Neural progenitor cell (in vitro differentiated cells): ENCODE measurements around the gene CCDC14. TPM values are rescaled to one million over a fixed set of nuclear protein-coding genes. Genes with fewer than 3 reads are reported as not detected.

Experiments
- DNase-seq: peaks from one replicate; pipeline ENCODE4 v3.0.0-alpha.2; 2016; ENCODE audit warnings: low spot score
- H2AFZ ChIP-seq: fragments of 200-600 bp; sonication (generic); replicated peaks from 2 replicates; pipeline ENCODE4 v1.6.1; 2016; ENCODE audit warnings: antibody characterized with exemption
- H3F3A ChIP-seq: fragments of 200-600 bp; sonication (generic); 2 replicates; pipeline ENCODE4 v1.6.1; 2016; ENCODE audit warnings: antibody characterized with exemption, low read depth
- H3K27ac ChIP-seq: fragments of 200-600 bp; sonication (generic); 2 replicates; pipeline ENCODE4 v1.5.1; 2016; ENCODE audit warnings: mild to moderate bottlenecking
- H3K27me3 ChIP-seq: fragments of 200-600 bp; sonication (generic); 2 replicates; pipeline ENCODE4 v1.6.1; 2016; ENCODE audit warnings: mild to moderate bottlenecking, moderate library complexity
- H3K36me3 ChIP-seq: fragments of 200-600 bp; sonication (generic); 2 replicates; pipeline ENCODE4 v1.5.1; 2016
- H3K4me1 ChIP-seq: fragments of 200-600 bp; sonication (generic); 2 replicates; pipeline ENCODE4 v1.6.1; 2016; ENCODE audit warnings: mixed run types
- H3K4me2 ChIP-seq: fragments of 200-600 bp; sonication (generic); 2 replicates; pipeline ENCODE4 v1.6.1; 2016
- H3K4me3 ChIP-seq: fragments of 200-600 bp; sonication (generic); 2 replicates; pipeline ENCODE4 v1.5.1; 2016
- H3K79me2 ChIP-seq: fragments of 200-600 bp; sonication (generic); 2 replicates; pipeline ENCODE4 v1.6.1; 2016; ENCODE audit warnings: low read depth
- H3K9ac ChIP-seq: fragments of 200-600 bp; sonication (generic); 2 replicates; pipeline ENCODE4 v1.6.1; 2016
- H3K9me3 ChIP-seq: fragments of 200-600 bp; sonication (generic); 2 replicates; pipeline ENCODE4 v1.5.1; 2016; ENCODE audit warnings: low read depth
- H4K20me1 ChIP-seq: fragments of 200-600 bp; sonication (generic); 2 replicates; pipeline ENCODE4 v1.6.1; 2016; ENCODE audit warnings: low read depth
- H3K27ac Mint-ChIP-seq: 3 replicates; pipeline ENCODE4 v1.8.0; 2021; ENCODE audit warnings: mixed read lengths
- H3K27me3 Mint-ChIP-seq: 2 replicates; pipeline ENCODE4 v1.8.0; 2022; ENCODE audit warnings: low read depth, mild to moderate bottlenecking, inconsistent platforms, moderate library complexity, mixed read lengths; ENCODE audit not compliant: insufficient read depth
- H3K36me3 Mint-ChIP-seq: 3 replicates; pipeline ENCODE4 v1.8.0; 2021; ENCODE audit warnings: mixed read lengths
- H3K4me1 Mint-ChIP-seq: 3 replicates; pipeline ENCODE4 v1.8.0; 2021; ENCODE audit warnings: mixed read lengths
- H3K4me3 Mint-ChIP-seq: 3 replicates; pipeline ENCODE4 v1.8.0; 2021; ENCODE audit warnings: mild to moderate bottlenecking, moderate library complexity, mixed read lengths
- H3K9me3 Mint-ChIP-seq: 3 replicates; pipeline ENCODE4 v1.8.0; 2020; ENCODE audit warnings: mixed read lengths
- CTCF ChIP-seq: fragments of 200-600 bp; sonication (generic); IDR thresholded peaks from 2 replicates; pipeline ENCODE4 v1.5.1; 2017; ENCODE audit warnings: antibody characterized with exemption, mild to moderate bottlenecking
- EZH2 ChIP-seq: fragments of 200-600 bp; sonication (generic); IDR thresholded peaks from 2 replicates; pipeline ENCODE4 v1.6.1; 2017; ENCODE audit warnings: antibody characterized with exemption, mild to moderate bottlenecking, moderate library complexity
- EZH2phosphoT487 ChIP-seq: fragments of 200-600 bp; sonication (generic); IDR thresholded peaks from 2 replicates; pipeline ENCODE4 v1.6.1; 2017; ENCODE audit warnings: antibody characterized with exemption
- total RNA-seq: library from RNA; depleted of rRNA; stranded (reverse); fragments of >200 nt; gene quantifications from 2 replicates; pipeline ENCODE4 v1.2.3, GENCODE V29; 2015; ENCODE audit warnings: low replicate concordance

Gene CCDC14
- total RNA-seq, 1 donor from 2014 or later = 250 TPM

- Mint-ChIP-seq H3K36me3 (peaks cover 30% of the 10 kb centered on the region), H3K4me3 (no peak overlapping the region), H3K27ac (no peak overlapping the region), H3K4me1 (peaks cover 43% of the 10 kb centered on the region), H3K9me3 (peaks cover 8% of the 10 kb centered on the region), H3K27me3 (no peaks in the 10 kb centered on the region)
- Histone ChIP-seq H3K9ac (no peak overlapping the region), H3K27me3 (peaks cover 5% of the 10 kb centered on the region), H3K4me3 (no peak overlapping the region), H3K4me1 (peaks cover 38% of the 10 kb centered on the region), H4K20me1 (no peaks in the 10 kb centered on the region), H3K4me2 (no peak overlapping the region), H3K9me3 (no peaks in the 10 kb centered on the region), H3K79me2 (peaks cover 17% of the 10 kb centered on the region), H2AFZ (no peak overlapping the region), H3K36me3 (peaks cover 9% of the 10 kb centered on the region), H3F3A (peaks cover 18% of the 10 kb centered on the region), H3K27ac (no peak overlapping the region)
- TF ChIP-seq EZH2 (no peak), EZH2phosphoT487 (no peak), CTCF (no peak)
- DNase-seq = no peak
Measured at GRCh38 chr3:123878807-123879206, 82.2 kb downstream of the CCDC14 start.

- no peak overlapping the region for H3K27ac Mint-ChIP-seq
- H3K4me1 Mint-ChIP-seq = peaks cover 35% of the 10 kb centered on the region
- Histone ChIP-seq H3F3A (peaks cover 14% of the 10 kb centered on the region), H3K9ac (no peak overlapping the region), H3K27ac (no peak overlapping the region), H2AFZ (no peak overlapping the region), H3K4me2 (no peak overlapping the region), H3K4me1 (peaks cover 36% of the 10 kb centered on the region), H3K4me3 (no peak overlapping the region), H4K20me1 (no peaks in the 10 kb centered on the region), H3K79me2 (peaks cover 14% of the 10 kb centered on the region), H3K36me3 (peaks cover 9% of the 10 kb centered on the region), H3K27me3 (peaks cover 5% of the 10 kb centered on the region), H3K9me3 (no peaks in the 10 kb centered on the region)
- DNase-seq = no peak
- peaks cover 8% of the 10 kb centered on the region for H3K9me3 Mint-ChIP-seq
- no peaks in the 10 kb centered on the region for H3K27me3 Mint-ChIP-seq
- H3K36me3 Mint-ChIP-seq = peaks cover 34% of the 10 kb centered on the region
- TF ChIP-seq CTCF (no peak), EZH2 (no peak), EZH2phosphoT487 (no peak)
- no peak overlapping the region for H3K4me3 Mint-ChIP-seq
Measured at GRCh38 chr3:123877965-123878364, 83.1 kb downstream of the CCDC14 start.

- Mint-ChIP-seq H3K9me3 (peaks cover 9% of the 10 kb centered on the region), H3K27ac (no peak overlapping the region), H3K4me3 (no peak overlapping the region), H3K27me3 (no peaks in the 10 kb centered on the region), H3K4me1 (peaks cover 31% of the 10 kb centered on the region), H3K36me3 (peaks cover 34% of the 10 kb centered on the region)
- Histone ChIP-seq H4K20me1 (no peaks in the 10 kb centered on the region), H3K36me3 (peaks cover 9% of the 10 kb centered on the region), H3K9me3 (no peaks in the 10 kb centered on the region), H2AFZ (no peak overlapping the region), H3K4me2 (no peak overlapping the region), H3K9ac (no peak overlapping the region), H3K4me1 (peaks cover 31% of the 10 kb centered on the region), H3K27me3 (no peaks in the 10 kb centered on the region), H3F3A (peaks cover 15% of the 10 kb centered on the region), H3K4me3 (no peak overlapping the region), H3K27ac (no peak overlapping the region), H3K79me2 (peaks cover 9% of the 10 kb centered on the region)
- no peak for TF ChIP-seq CTCF
- TF ChIP-seq EZH2 = no peak
- no peak for TF ChIP-seq EZH2phosphoT487
- no peak for DNase-seq
Measured at GRCh38 chr3:123877466-123877865, 83.6 kb downstream of the CCDC14 start.
